ENCODE results near the gene CT47C1. TPM values are rescaled to one million over a fixed set of nuclear protein-coding genes. Genes with fewer than 3 reads are reported as not detected.

CT47C1 gene
- total RNA-seq, 1 experiment from 2014 or later: not detected

DNA sequence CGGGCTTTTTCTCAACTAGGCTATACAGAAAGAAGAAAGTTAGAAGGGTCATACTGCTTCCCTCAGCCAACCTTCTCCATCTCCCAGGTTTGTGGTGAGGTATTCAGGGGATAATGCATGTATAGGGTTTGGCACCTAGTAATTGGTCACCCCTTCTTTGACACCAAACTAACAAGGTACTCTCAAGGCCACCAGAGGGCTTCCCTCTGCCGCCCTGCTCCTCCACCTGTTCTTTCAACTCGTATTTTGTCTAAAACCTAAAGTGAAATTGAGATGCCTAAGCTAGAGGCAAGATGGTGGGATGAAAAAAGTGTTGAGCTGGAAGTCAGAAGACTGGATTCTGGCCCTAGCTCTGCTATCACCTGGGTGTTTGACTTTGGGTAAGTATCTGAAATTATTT, 22.0 kb downstream of the CT47C1 start:
- no peak for DNase-seq
- H2BK15ac ChIP-seq (ENCODE audit: low read depth, low read length): no peak overlapping the region
- no peak overlapping the region for H4K91ac ChIP-seq (ENCODE audit: insufficient read length, low read depth, low read length)
- no peak overlapping the region for H4K8ac ChIP-seq (replicated peaks; ENCODE audit: insufficient read length, low read depth, low read length)
- Mint-ChIP-seq H3K36me3 (ENCODE audit: insufficient read depth in 1 of 3, low read depth in 3 of 3) (no peaks in the 10 kb centered on the region; a peak in 1 of 7 replicates), H3K4me1 (peaks cover 10 to 17% of the 10 kb centered on the region in 2 experiments), H3K9me3 (peaks cover 69 to 71% of the 10 kb centered on the region in 2 experiments), H3K4me3 (no peak overlapping the region), H3K27ac (no peak overlapping the region), H3K27me3 (ENCODE audit: low read depth) (peaks cover 4% of the 10 kb centered on the region; the same call in 1 of the 2 replicates)
- no peak overlapping the region for H3K27ac ChIP-seq (ENCODE audit: insufficient read length, low read depth, low read length)
- H3K18ac ChIP-seq (ENCODE audit: insufficient read length, low read depth, low read length): no peak overlapping the region
- H2BK12ac ChIP-seq (ENCODE audit: insufficient read length, low read depth, low read length): no peak overlapping the region
- no peak overlapping the region for H3T11ph ChIP-seq (ENCODE audit: low read length)
- no peaks in the 10 kb centered on the region for H3K23me2 ChIP-seq (ENCODE audit: insufficient read length, low read depth, low read length, poor library complexity, severe bottlenecking)
- H3K9ac ChIP-seq (ENCODE audit: extremely low read depth, insufficient read length, low read length): no peak overlapping the region
- H3K4me2 ChIP-seq (ENCODE audit: insufficient read depth, insufficient read length, low read length): no peak overlapping the region
- no peak; the same call in 2 of the 3 replicates for TF ChIP-seq CTCF (conservative IDR thresholded peaks at IDR 0.05)
- H3K56ac ChIP-seq (ENCODE audit: insufficient read length, low read depth, low read length): no peak overlapping the region
- H3K27me3 ChIP-seq (ENCODE audit: insufficient read depth, low read length): no peaks in the 10 kb centered on the region
- H3K14ac ChIP-seq (ENCODE audit: insufficient read depth, low read length): no peak overlapping the region
- no peak overlapping the region for H2BK120ac ChIP-seq (ENCODE audit: low read depth, low read length, poor library complexity, severe bottlenecking)
- no peaks in the 10 kb centered on the region for H3K4me1 ChIP-seq (ENCODE audit: insufficient read depth, low read length)
- H2BK5ac ChIP-seq (ENCODE audit: insufficient read length, low read length): no peak overlapping the region
- WGBS (ENCODE audit: extremely low coverage, insufficient read length, low lambda C conversion rate): no CpG with 5 or more reads among the region's 3 CpGs
- no peaks in the 10 kb centered on the region for H3K79me1 ChIP-seq (ENCODE audit: insufficient read depth, low read depth, low read length, poor library complexity, severe bottlenecking)
- peaks cover 68% of the 10 kb centered on the region for H3K9me3 ChIP-seq (ENCODE audit: control insufficient read depth, low read depth, low read length)
- no peaks in the 10 kb centered on the region for H3K79me2 ChIP-seq (ENCODE audit: insufficient read depth, low read length)
- H2AK5ac ChIP-seq (ENCODE audit: insufficient read length, low read length): no peak overlapping the region
- H3K4ac ChIP-seq (ENCODE audit: low read depth, low read length): no peak overlapping the region
- H4K20me1 ChIP-seq (ENCODE audit: control insufficient read depth, insufficient read depth, insufficient read length): no peaks in the 10 kb centered on the region
- H4K5ac ChIP-seq (ENCODE audit: insufficient read length, low read depth, low read length): no peak overlapping the region
- no peak overlapping the region for H3K23ac ChIP-seq (ENCODE audit: insufficient read length, low read depth, low read length)
- H2BK20ac ChIP-seq (ENCODE audit: low read depth, low read length, poor library complexity, severe bottlenecking): no peak overlapping the region
- H2AFZ ChIP-seq (ENCODE audit: low read length): no peak overlapping the region
